ENCODE results near the gene ANO7.

DNA sequence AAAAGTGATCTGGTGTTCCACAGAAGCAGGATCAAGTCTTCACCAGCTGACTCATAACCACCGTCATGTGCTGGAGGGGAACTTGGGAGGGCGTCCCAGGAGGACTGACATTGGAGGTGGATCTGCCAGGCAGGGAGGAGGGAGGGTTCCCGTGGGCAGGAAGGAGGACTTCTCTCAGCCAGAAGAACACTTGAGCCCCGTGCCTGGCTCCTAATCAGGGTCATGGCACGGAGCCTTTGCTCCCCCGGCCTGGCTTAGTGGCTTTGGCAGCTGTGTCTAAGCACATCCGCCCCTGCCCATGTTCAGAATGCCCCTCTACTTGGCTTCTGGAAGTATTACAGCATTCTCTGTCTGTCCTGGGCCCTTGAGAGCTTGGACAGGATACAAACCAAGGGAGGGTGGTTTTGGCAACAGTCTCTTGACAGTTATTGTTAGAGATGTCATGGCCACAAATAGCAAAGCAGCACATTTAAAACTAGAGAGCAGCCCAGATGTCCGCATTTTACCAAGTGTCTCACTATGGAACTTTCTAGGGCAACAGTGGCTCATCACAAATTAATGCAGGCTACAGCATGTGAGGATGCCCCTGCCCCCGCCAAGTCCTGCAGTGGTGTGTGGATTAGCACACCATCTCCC is 26.7 kb upstream of the ANO7 start:
- no peak for TF ChIP-seq ZFP3 (CRISPR knock-in tag; IDR thresholded peaks at IDR 0.05)
- TF ChIP-seq ESRRG (CRISPR knock-in tag; IDR thresholded peaks at IDR 0.05): no peak
- no peak for TF ChIP-seq TSHZ2 (CRISPR knock-in tag; IDR thresholded peaks at IDR 0.05)
- TF ChIP-seq OSR1 (CRISPR knock-in tag; IDR thresholded peaks at IDR 0.05): no peak
- TF ChIP-seq, protein P1, sequence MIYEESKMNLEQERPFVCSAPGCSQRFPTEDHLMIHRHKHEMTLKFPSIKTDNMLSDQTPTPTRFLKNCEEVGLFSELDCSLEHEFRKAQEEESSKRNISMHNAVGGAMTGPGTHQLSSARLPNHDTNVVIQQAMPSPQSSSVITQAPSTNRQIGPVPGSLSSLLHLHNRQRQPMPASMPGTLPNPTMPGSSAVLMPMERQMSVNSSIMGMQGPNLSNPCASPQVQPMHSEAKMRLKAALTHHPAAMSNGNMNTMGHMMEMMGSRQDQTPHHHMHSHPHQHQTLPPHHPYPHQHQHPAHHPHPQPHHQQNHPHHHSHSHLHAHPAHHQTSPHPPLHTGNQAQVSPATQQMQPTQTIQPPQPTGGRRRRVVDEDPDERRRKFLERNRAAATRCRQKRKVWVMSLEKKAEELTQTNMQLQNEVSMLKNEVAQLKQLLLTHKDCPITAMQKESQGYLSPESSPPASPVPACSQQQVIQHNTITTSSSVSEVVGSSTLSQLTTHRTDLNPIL (CRISPR knock-in tag; IDR thresholded peaks at IDR 0.05; ENCODE audit: low read depth): no peak

All from SK-N-SH treated with all-trans-retinoic acid at 6 μM for 48 hours (cell line).